ENCODE measurements around the gene PRPF6. TPM values are rescaled to one million over a fixed set of nuclear protein-coding genes. Genes with fewer than 3 reads are reported as not detected.

PRPF6 gene
- total and polyA plus RNA-seq, 2 of the 13 experiments (the other 11 are each of a cell fraction or from before 2014, with no cell fraction given), result 63.7 to 101 TPM

DNA sequence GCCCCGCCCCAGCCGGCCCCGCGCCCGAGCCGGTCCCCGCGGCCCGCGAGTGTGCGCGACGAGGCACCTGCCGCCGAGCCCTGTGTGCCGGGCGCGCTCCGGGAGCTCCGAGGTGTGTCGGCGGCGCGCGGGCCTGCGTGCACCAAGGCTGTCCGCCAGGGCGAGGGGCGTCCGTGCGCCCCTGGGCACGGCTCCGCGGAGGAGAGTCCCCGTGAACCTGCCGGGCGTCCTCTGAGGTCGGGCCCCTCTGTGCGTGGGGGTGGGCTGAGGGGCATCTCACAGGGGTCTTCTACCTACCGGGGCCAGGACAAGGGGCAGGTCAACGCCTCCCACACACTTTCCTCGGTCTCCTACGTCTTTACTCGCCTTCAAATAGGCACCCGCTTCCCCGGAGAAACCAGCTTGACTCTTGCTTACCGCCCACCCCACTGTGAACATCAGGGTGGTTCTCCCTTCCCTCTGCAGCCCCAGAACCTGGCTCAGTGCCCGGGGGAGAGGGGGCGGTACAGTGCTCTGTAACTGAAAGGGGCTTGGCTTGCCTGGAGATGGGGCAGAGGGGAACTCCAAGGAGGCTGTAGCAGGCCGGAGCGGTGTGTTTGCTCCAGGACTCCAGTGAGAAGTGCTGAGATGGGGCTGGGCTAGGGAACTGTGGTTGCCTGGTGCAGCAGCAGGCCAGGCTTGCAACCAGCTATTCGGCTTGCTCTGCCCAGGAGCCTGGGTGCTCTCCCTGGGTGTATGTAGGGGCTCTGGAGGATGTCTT, 1.2 kb upstream of the PRPF6 start, which contains the start of gene SAMD10 (continued):
- TF ChIP-seq, protein P1, sequence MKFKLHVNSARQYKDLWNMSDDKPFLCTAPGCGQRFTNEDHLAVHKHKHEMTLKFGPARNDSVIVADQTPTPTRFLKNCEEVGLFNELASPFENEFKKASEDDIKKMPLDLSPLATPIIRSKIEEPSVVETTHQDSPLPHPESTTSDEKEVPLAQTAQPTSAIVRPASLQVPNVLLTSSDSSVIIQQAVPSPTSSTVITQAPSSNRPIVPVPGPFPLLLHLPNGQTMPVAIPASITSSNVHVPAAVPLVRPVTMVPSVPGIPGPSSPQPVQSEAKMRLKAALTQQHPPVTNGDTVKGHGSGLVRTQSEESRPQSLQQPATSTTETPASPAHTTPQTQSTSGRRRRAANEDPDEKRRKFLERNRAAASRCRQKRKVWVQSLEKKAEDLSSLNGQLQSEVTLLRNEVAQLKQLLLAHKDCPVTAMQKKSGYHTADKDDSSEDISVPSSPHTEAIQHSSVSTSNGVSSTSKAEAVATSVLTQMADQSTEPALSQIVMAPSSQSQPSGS (CRISPR knock-in tag; IDR thresholded peaks at IDR 0.05), result 0 out of 2 replicates have a peak, but pooled peaks have one; percentile 12
- TF ChIP-seq RBFOX2 (IDR thresholded peaks at IDR 0.05; ENCODE audit: low read depth, low read length) (peak; percentile 23; the same call in 1 of the 2 replicates), ZNF160 (CRISPR knock-in tag; IDR thresholded peaks at IDR 0.05) (0 out of 2 replicates have a peak, but pooled peaks have one; percentile 56), LCORL (IDR thresholded peaks at IDR 0.05) (no peak), LCORL (CRISPR knock-in tag; IDR thresholded peaks at IDR 0.05) (peak; percentile 31), EP300 (IDR thresholded peaks at IDR 0.05; ENCODE audit: low read depth in 2 of 2, low read length in 2 of 2) (no peak), EP300 (CRISPR knock-in tag; IDR thresholded peaks at IDR 0.05; ENCODE audit: borderline replicate concordance) (no peak), CAMTA2 (CRISPR knock-in tag; IDR thresholded peaks at IDR 0.05; ENCODE audit: borderline replicate concordance) (peak; percentile 88; the same call in 1 of the 2 replicates), HMGA1 (CRISPR knock-in tag; conservative IDR thresholded peaks at IDR 0.05) (no peak), ZNF317 (CRISPR knock-in tag; IDR thresholded peaks at IDR 0.05) (no peak), MXI1 (IDR thresholded peaks at IDR 0.05; ENCODE audit: borderline replicate concordance, low read depth, low read length) (0 out of 3 replicates have a peak, but pooled peaks have one; percentile 7), ZNF720 (CRISPR knock-in tag; IDR thresholded peaks at IDR 0.05) (no peak), ZNF235 (CRISPR knock-in tag; IDR thresholded peaks at IDR 0.05; ENCODE audit: borderline replicate concordance) (peak; percentile 85; the same call in 1 of the 2 replicates), AKAP8 (CRISPR knock-in tag; IDR thresholded peaks at IDR 0.05) (peak; percentile 47; the same call in 1 of the 2 replicates), HIVEP1 (CRISPR knock-in tag; IDR thresholded peaks at IDR 0.05) (0 out of 2 replicates have a peak, but pooled peaks have one; percentile 49), CHCHD3 (CRISPR knock-in tag; IDR thresholded peaks at IDR 0.05) (0 out of 2 replicates have a peak, but pooled peaks have one; percentile 64), NFKBIZ (CRISPR knock-in tag; IDR thresholded peaks at IDR 0.05) (0 out of 2 replicates have a peak, but pooled peaks have one; percentile 34), ZNF709 (CRISPR knock-in tag; IDR thresholded peaks at IDR 0.05) (peak; percentile 77), ZNF674 (CRISPR knock-in tag; IDR thresholded peaks at IDR 0.05; ENCODE audit: low read depth) (no peak), TARDBP (CRISPR knock-in tag; IDR thresholded peaks at IDR 0.05) (peak; percentile 46; the same call in 1 of the 2 replicates), REXO4 (CRISPR knock-in tag; IDR thresholded peaks at IDR 0.05; ENCODE audit: borderline replicate concordance) (0 out of 2 replicates have a peak, but pooled peaks have one; percentile 25)
- TF ChIP-seq, protein P2, sequence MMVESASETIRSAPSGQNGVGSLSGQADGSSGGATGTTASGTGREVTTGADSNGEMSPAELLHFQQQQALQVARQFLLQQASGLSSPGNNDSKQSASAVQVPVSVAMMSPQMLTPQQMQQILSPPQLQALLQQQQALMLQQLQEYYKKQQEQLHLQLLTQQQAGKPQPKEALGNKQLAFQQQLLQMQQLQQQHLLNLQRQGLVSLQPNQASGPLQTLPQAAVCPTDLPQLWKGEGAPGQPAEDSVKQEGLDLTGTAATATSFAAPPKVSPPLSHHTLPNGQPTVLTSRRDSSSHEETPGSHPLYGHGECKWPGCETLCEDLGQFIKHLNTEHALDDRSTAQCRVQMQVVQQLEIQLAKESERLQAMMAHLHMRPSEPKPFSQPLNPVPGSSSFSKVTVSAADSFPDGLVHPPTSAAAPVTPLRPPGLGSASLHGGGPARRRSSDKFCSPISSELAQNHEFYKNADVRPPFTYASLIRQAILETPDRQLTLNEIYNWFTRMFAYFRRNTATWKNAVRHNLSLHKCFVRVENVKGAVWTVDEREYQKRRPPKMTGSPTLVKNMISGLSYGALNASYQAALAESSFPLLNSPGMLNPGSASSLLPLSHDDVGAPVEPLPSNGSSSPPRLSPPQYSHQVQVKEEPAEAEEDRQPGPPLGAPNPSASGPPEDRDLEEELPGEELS (CRISPR knock-in tag; IDR thresholded peaks at IDR 0.05), result peak; percentile 10; the same call in 1 of the 2 replicates
- TF ChIP-seq, protein P3, sequence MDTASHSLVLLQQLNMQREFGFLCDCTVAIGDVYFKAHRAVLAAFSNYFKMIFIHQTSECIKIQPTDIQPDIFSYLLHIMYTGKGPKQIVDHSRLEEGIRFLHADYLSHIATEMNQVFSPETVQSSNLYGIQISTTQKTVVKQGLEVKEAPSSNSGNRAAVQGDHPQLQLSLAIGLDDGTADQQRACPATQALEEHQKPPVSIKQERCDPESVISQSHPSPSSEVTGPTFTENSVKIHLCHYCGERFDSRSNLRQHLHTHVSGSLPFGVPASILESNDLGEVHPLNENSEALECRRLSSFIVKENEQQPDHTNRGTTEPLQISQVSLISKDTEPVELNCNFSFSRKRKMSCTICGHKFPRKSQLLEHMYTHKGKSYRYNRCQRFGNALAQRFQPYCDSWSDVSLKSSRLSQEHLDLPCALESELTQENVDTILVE (CRISPR knock-in tag; IDR thresholded peaks at IDR 0.05), result 0 out of 2 replicates have a peak, but pooled peaks have one; percentile 21
- TF ChIP-seq, protein P4, sequence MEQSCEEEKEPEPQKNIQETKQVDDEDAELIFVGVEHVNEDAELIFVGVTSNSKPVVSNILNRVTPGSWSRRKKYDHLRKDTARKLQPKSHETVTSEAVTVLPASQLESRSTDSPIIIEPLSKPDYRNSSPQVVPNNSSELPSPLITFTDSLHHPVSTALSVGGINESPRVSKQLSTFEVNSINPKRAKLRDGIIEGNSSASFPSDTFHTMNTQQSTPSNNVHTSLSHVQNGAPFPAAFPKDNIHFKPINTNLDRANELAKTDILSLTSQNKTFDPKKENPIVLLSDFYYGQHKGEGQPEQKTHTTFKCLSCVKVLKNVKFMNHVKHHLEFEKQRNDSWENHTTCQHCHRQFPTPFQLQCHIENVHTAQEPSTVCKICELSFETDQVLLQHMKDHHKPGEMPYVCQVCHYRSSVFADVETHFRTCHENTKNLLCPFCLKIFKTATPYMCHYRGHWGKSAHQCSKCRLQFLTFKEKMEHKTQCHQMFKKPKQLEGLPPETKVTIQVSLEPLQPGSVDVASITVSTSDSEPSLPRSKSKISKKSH (CRISPR knock-in tag; IDR thresholded peaks at IDR 0.05; ENCODE audit: borderline replicate concordance), result peak; percentile 85

Measured in HepG2 (cell line).